ENCODE results near the gene VEPH1.

Gene VEPH1

GRCh38 chr3:157398598-157398997 lies 104.6 kb downstream of the VEPH1 start:
- intact Hi-C loops (cut with DNase I) = no loop called here
- no peak for DNase-seq

DNA sequence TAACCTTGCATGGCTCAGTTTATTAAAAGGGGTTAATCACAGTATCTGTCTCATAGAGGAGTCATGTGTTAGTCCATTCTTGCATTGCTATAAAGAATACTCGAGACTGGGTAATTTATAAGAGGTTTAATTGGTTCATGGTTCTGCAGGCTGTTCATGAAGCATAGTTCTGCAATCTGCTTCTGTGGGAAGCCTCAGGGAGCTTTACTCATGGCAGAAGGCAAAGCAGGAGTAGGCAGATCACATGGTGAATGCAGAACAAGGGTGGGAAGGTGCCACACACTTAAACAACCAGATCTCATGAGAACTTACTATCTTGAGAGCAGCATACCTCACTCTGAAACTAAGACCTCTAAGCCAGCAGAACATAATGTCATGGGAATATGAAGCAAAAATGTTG lies 108.8 kb downstream of the VEPH1 start:
- intact Hi-C loops (cut with DNase I) = no loop called here
- no peak for DNase-seq

- intact Hi-C loops (cut with DNase I) = no loop called here
- DNase-seq = no peak
Observed at GRCh38 chr3:157393113-157393512, 110.1 kb downstream of the VEPH1 start.

- intact Hi-C loops (cut with DNase I) = no loop called here
- no peak for DNase-seq
Observed at GRCh38 chr3:157392104-157392503, 111.1 kb downstream of the VEPH1 start.

DNA sequence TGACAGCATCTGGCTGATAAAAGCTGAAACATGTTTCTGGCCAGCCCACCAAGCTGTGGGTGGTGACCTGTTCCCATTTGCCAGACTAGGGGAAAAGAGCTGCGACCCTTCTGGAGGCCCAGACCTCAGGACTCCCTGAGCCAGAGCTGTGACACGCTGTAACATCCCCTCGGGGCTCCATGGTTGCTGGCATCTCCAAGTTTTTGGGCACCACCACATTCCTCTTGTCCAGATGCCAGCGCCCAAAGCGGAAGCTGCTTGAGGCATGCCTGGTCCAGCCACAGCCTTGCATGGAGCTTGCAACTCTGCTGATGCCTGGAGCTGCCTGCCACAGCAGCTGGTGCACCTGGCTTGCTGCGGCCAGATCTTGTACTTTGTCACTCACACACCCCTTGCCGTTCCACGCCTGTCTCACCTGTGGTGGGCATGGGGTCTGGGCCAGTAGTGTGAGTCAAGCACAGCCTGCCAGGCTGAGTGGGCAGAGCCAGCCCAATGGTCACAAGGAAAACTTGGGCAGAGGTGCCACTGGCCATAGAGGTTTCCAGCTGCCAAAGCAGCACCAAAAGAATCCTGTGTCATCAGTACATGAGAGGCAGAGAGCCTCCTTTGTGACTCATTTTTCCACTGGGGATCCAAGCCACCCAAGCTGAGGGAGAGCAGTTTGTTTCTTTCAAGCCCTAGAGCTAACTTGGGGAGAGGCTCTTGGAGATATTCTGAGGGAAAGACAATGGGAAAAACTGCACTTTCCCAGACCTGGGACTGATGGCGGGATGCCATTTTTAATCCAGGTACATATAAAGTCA lies 112.3 kb downstream of the VEPH1 start:
- intact Hi-C loops (cut with DNase I) = no loop called here
- DNase-seq = peak in 2 of 10 donors; percentile 75 to 79

GRCh38 chr3:157388976-157389375 lies 114.2 kb downstream of the VEPH1 start:
- intact Hi-C loops (cut with DNase I) = no loop called here

DNA sequence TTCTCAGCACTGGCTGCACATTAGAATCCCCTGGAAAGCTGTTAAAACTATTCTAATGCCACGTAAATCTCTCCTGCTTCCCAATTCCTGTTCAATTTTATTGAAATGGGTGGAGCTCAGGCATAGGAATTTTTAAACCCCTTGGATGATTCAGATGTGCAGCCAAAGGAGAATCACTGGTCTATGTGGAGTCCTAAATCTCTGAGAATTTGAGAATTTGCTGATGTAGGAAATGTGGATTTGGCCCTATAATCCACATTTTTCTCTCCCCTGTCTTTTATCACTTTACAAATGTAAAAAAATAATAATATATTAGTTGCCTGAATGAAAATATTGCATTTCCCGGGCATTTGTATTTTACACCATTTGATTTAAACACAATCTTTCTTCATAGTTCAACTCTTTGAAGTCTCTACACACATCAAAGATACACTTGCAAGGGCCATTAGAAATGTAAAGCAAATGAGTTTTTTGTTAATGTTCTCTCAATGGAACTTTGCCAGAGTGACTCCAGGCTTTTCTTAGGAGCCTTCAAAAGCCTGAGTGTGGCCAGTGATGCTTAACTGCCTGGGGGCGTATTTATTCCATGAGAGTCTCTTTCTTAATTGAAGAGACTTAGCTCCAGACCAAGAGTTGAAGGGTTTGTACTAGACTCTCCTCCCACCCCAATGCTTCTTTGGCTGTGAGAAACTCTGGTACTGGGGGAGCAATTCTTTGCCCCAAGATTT lies 115.3 kb downstream of the VEPH1 start:
- intact Hi-C loops (cut with DNase I) = no loop called here
- no peak for DNase-seq

More at GRCh38 chr3:157388976-157389375, 114.2 kb downstream of the VEPH1 start:
- DNase-seq = no peak

DNA sequence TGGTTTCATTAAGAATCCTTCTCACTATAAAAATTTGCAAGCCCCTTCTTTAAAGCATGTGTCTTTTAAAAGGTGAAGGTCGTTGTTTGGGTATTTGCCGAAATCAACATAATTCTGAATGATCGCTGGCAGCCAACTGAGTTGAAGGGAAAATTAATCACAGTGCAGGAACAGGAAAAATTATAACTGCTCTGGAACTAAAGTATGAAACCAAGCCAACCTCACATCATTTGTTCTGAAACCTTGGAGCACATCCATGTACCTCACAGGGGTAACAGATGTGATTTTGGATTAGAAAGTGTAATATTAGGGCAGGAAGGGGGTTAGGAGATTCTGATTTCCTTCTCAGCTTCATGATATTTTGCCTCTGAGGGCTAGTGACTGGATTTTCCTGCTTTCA lies 118.7 kb downstream of the VEPH1 start:
- DNase-seq = no peak
- intact Hi-C loops (cut with DNase I) = no loop called here

DNA sequence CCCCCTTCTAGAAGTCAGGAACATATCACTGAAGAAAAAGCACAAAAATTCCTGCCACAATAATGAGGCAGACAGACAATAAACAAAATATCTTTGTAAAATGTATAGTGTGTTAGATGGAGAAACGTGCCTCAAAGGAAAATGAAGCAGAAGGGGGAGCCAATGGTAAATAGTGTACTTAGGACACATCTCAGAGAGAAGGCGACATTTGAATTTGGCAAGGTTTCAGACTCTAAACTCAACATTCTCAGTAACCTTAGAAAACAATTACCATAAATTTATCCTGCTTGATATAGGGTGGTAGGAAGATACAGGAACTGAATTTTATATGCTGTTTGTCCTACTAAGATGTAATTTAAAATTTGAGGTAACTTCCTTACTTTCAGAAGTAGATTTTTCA lies 119.2 kb downstream of the VEPH1 start:
- intact Hi-C loops (cut with DNase I) = no loop called here
- no peak for DNase-seq

- no peak for DNase-seq
- intact Hi-C loops (cut with DNase I) = no loop called here
Observed at GRCh38 chr3:157381606-157382005, 121.6 kb downstream of the VEPH1 start.

- intact Hi-C loops (cut with DNase I) = no loop called here
- no peak for DNase-seq
Observed at GRCh38 chr3:157379525-157380140, 123.6 kb downstream of the VEPH1 start.

DNA sequence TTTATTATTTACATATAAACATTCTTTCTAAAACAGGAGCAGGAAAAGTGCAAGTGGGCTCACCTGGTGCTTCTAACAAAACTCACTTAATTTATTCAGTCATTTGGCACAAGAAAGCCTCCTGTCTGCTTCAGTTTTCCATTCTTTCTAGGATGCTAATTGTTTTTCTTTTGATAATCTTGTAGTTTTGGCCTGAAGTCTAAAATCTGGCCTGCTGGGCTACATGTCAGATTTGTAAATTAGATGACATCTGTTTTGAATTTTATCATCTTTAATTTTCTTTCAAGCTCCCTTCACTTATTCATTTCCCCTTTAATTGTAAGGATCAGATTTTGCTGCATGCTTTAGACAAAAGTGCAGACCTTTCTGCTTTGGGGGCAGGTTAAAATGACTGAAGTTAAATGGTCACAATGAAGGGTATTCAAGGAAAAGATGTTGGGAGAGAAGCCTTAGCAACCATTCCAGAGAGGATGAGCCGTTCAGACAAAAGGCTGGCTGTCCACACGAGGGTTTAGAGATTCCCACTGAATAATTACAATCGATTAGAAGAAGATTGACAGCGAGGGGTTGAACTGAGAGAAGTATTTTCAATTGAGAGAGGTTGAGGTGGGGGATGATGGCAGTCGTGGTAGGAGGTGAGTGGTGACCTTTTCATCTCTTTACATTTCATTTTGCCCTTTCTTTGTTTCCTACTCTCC lies 126.5 kb downstream of the VEPH1 start:
- no peak for DNase-seq
- intact Hi-C loops (cut with DNase I) = no loop called here

DNA sequence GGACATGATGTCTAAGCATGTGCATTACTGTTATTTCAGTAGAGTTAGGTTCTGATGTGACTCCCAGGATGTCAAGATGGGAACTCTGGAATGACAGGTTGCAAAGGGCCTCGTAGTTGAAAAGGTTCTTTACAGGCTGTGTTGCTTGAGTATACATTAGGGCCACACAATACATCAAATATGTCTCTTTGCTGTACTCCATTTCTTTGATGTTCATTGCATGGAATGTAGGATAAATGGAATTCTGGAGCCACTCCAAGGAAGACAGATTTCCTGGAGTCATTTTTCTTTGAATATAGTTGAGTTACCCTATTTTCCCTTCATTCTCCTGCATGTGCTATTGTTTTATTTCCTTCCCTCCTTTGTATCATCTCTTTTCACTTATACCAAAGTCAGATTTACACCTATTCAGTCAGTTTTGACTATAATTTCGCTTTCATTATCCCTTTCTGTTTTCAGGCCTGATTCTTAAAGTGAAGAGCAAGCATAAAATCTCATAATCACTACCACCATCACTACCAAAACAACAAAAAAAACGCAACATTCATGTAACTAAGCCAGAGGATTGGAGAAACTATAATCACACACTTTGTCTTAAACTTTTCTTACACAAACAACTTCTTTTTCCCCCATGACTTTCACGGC lies 127.8 kb downstream of the VEPH1 start:
- DNase-seq = no peak
- intact Hi-C loops (cut with DNase I) = no loop called here

GRCh38 chr3:157374933-157375332 lies 128.3 kb downstream of the VEPH1 start:
- no peak for DNase-seq
- intact Hi-C loops (cut with DNase I) = no loop called here

GRCh38 chr3:157373783-157374182 lies 129.4 kb downstream of the VEPH1 start:
- intact Hi-C loops (cut with DNase I) = no loop called here
- DNase-seq = no peak

DNA sequence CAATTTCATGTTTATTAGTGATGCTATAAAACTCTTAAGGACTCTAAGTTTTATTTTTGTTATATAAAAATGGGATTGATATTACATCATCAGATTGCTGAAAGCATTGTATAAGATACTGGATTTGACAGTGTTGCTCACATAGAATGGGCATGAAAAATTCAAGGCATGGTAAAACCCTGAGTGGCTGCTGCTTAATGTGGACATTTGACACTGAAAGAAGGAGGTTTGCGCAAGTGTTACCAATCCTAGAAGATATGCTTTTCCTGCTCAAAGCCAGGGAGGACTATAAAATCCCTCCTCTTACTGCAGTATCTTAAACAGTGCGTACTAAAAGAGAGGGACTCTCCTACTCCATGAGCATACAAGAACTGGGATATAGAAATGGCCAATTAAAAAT lies 132.3 kb downstream of the VEPH1 start:
- DNase-seq = no peak
- intact Hi-C loops (cut with DNase I) = no loop called here

GRCh38 chr3:157369727-157370421 lies 133.3 kb downstream of the VEPH1 start:
- no peak for DNase-seq
- intact Hi-C loops (cut with DNase I) = no loop called here

- intact Hi-C loops (cut with DNase I) = no loop called here
- no peak for DNase-seq
Observed at GRCh38 chr3:157368171-157368570, 135.0 kb downstream of the VEPH1 start.

DNA sequence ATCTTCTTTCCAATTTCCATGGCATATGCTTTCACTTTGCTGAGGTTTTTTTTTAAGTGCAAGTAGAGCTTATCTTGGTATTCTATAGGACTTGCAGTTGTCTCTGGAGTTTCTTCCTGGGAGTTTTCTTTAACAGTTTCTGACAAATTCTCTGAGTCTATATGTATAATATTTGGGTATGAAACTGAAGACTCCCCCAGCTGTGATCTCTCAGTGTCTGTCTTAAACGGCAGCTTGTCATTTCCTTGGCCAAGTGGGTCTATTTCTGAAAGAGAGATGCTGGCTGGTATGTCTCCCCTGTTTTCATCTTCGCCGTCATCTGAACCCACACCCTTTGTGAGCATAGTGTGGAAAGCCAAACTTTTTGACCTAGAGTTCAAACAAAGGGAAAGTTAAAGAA lies 139.8 kb downstream of the VEPH1 start:
- intact Hi-C loops (cut with DNase I) = no loop called here
- DNase-seq = no peak

GRCh38 chr3:157362348-157362747 lies 140.9 kb downstream of the VEPH1 start:
- intact Hi-C loops (cut with DNase I) = no loop called here
- DNase-seq = no peak

Measured in posterior cingulate gyrus (tissue), 11 donors.